Vagina (tissue), 2 donors: ENCODE data around the gene PPARA. TPM values are rescaled to one million over a fixed set of nuclear protein-coding genes. Genes with fewer than 3 reads are reported as not detected.

ENCODE experiments used
- DNase-seq, 2 donors: peaks; one replicate each; pipeline ENCODE4 v3.0.0-alpha.2; 2017; ENCODE audit errors: extremely low spot score in 2 of 2
- H3K27ac ChIP-seq: fragments of 200-600 bp; sonication (generic); one replicate; pipeline ENCODE4 v1.5.1; 2019
- H3K27me3 ChIP-seq: fragments of 200-600 bp; sonication (generic); one replicate; pipeline ENCODE4 v1.5.1; 2019
- H3K36me3 ChIP-seq, 2 donors: fragments of 200-600 bp; sonication (generic); one replicate each; pipeline ENCODE4 v1.5.1; 2017 to 2019
- H3K4me1 ChIP-seq: fragments of 200-600 bp; sonication (generic); one replicate; pipeline ENCODE4 v1.5.1; 2019
- H3K4me3 ChIP-seq, 2 donors: fragments of 200-600 bp; sonication (generic); 1 replicate in 1 of 2; 2 replicates in 1 of 2; pipeline ENCODE4 v1.5.1; 2016 to 2019
- H3K9me3 ChIP-seq: fragments of 200-600 bp; sonication (generic); one replicate; pipeline ENCODE4 v1.5.1; 2019
- POLR2A ChIP-seq, 2 donors: fragments of 450-650 bp; IDR thresholded peaks; one replicate each; pipeline ENCODE4 v1.6.1; 2017; ENCODE audit warnings: antibody characterized with exemption in 2 of 2, mild to moderate bottlenecking in 2 of 2, moderate library complexity in 2 of 2
- POLR2AphosphoS5 ChIP-seq, 2 donors: sonication (generic); formaldehyde crosslinking; IDR thresholded peaks; one replicate each; pipeline ENCODE4 v1.9.0; 2017; ENCODE audit warnings: antibody characterized with exemption in 2 of 2, mild to moderate bottlenecking in 2 of 2, low read depth in 1 of 2; ENCODE audit not compliant: insufficient read depth in 1 of 2
- intact Hi-C: fragments of 100-400 bp; cut with DNase I; formaldehyde crosslinking; loops from one replicate; pipeline ENCODE4 v1.15.1; 2023
- total RNA-seq: library from RNA; depleted of rRNA; stranded (reverse); fragments of >200 nt; gene quantifications from one replicate; pipeline ENCODE4 v1.2.3, GENCODE V29; 2016
- TF ChIP-seq, protein P1 (sequence below), 3 experiments: fragments of 450-650 bp in 2 of 3; fragments of 200-600 bp in 1 of 3; sonication (generic) in 1 of 3; IDR thresholded peaks; one replicate each; pipeline ENCODE4 v1.5.1; 2017 to 2019; ENCODE audit warnings: antibody characterized with exemption in 3 of 3, mild to moderate bottlenecking in 2 of 3, moderate library complexity in 2 of 3

Gene PPARA
- total RNA-seq, 1 donor from 2014 or later = 13.5 TPM

GRCh38 chr22:46281866-46282678, 131.7 kb downstream of the PPARA start:
- H3K36me3 ChIP-seq = peaks cover 3 to 69% of the 10 kb centered on the region in 2 donors

DNA sequence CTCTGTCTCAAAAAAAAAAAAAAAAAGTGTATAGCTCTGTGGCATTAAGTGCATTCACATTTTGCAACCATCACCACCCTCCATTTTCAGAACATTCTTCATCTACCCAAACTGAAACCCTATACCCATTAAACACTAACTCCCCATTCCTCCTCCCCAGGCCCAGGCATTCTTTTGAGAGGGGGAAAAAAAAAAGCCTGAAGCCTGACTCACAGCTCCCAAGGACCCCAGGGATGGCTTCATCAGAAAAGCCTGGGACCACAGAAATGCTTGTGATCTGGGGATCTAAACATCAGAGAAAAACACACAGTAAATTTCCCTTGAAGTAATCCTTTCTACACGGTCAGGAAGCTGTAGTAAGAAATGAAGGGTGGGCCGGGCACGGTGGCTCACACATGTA, 135.7 kb downstream of the PPARA start:
- Histone ChIP-seq H3K27me3 (no peaks in the 10 kb centered on the region), H3K36me3 (peaks cover 0 to 44% of the 10 kb centered on the region in 2 donors), H3K27ac (no peak overlapping the region), H3K4me3 (no peak overlapping the region), H3K4me1 (no peaks in the 10 kb centered on the region), H3K9me3 (no peaks in the 10 kb centered on the region)
- no peak for DNase-seq
- TF ChIP-seq POLR2AphosphoS5 (IDR thresholded peaks at IDR 0.05; ENCODE audit: insufficient read depth in 1 of 2, low read depth in 1 of 2) = no peak
- TF ChIP-seq POLR2A (IDR thresholded peaks at IDR 0.05) = no peak
- TF ChIP-seq, protein P1, sequence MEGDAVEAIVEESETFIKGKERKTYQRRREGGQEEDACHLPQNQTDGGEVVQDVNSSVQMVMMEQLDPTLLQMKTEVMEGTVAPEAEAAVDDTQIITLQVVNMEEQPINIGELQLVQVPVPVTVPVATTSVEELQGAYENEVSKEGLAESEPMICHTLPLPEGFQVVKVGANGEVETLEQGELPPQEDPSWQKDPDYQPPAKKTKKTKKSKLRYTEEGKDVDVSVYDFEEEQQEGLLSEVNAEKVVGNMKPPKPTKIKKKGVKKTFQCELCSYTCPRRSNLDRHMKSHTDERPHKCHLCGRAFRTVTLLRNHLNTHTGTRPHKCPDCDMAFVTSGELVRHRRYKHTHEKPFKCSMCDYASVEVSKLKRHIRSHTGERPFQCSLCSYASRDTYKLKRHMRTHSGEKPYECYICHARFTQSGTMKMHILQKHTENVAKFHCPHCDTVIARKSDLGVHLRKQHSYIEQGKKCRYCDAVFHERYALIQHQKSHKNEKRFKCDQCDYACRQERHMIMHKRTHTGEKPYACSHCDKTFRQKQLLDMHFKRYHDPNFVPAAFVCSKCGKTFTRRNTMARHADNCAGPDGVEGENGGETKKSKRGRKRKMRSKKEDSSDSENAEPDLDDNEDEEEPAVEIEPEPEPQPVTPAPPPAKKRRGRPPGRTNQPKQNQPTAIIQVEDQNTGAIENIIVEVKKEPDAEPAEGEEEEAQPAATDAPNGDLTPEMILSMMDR (IDR thresholded peaks at IDR 0.05) = no peak
- intact Hi-C loops = no loop called here

More at GRCh38 chr22:46281866-46282678, 131.7 kb downstream of the PPARA start:
- no peaks in the 10 kb centered on the region for H3K4me1 ChIP-seq
- no peaks in the 10 kb centered on the region for H3K27me3 ChIP-seq
- intact Hi-C loops = no loop called here
- TF ChIP-seq POLR2A (IDR thresholded peaks at IDR 0.05) (no peak), POLR2AphosphoS5 (IDR thresholded peaks at IDR 0.05; ENCODE audit: insufficient read depth in 1 of 2, low read depth in 1 of 2) (no peak)
- TF ChIP-seq, protein P1 (IDR thresholded peaks at IDR 0.05) = no peak
- DNase-seq = no peak
- no peak overlapping the region for H3K27ac ChIP-seq
- H3K9me3 ChIP-seq = no peaks in the 10 kb centered on the region
- no peak overlapping the region for H3K4me3 ChIP-seq

GRCh38 chr22:46286941-46287872, 136.9 kb downstream of the PPARA start:
- Histone ChIP-seq H3K27me3 (no peaks in the 10 kb centered on the region), H3K9me3 (no peaks in the 10 kb centered on the region), H3K4me3 (no peak overlapping the region), H3K4me1 (no peaks in the 10 kb centered on the region), H3K36me3 (peaks cover 0 to 44% of the 10 kb centered on the region in 2 donors), H3K27ac (no peak overlapping the region)
- intact Hi-C loops = no loop called here
- TF ChIP-seq, protein P1 (IDR thresholded peaks at IDR 0.05) = no peak
- TF ChIP-seq POLR2AphosphoS5 (IDR thresholded peaks at IDR 0.05; ENCODE audit: insufficient read depth in 1 of 2, low read depth in 1 of 2) (no peak), POLR2A (IDR thresholded peaks at IDR 0.05) (no peak)
- no peak for DNase-seq

GRCh38 chr22:46287873-46288751, 137.8 kb downstream of the PPARA start:
- Histone ChIP-seq H3K36me3 (peaks cover 0 to 50% of the 10 kb centered on the region in 2 donors), H3K4me3 (no peak overlapping the region), H3K27ac (peak overlapping the region; percentile 9), H3K9me3 (no peaks in the 10 kb centered on the region), H3K4me1 (no peaks in the 10 kb centered on the region), H3K27me3 (no peaks in the 10 kb centered on the region)
- no peak for DNase-seq
- intact Hi-C loops = no loop called here
- peak in 1 of 2 donors; percentile 35 for TF ChIP-seq POLR2AphosphoS5 (IDR thresholded peaks at IDR 0.05; ENCODE audit: insufficient read depth in 1 of 2, low read depth in 1 of 2)
- TF ChIP-seq, protein P1 (IDR thresholded peaks at IDR 0.05) = no peak
